Ascending aorta (tissue), 2 donors: ENCODE measurements around the gene PTPA. TPM values are rescaled to one million over a fixed set of nuclear protein-coding genes. Genes with fewer than 3 reads are reported as not detected.

Experiments
- DNase-seq, 2 donors: peaks; one replicate each; pipeline ENCODE4 v3.0.0-alpha.2; 2019; ENCODE audit warnings: low spot score in 2 of 2
- H3K27ac ChIP-seq, 2 donors: fragments of 200-600 bp; sonication (generic); one replicate each; pipeline ENCODE4 v1.5.1; 2016 to 2017; ENCODE audit warnings: mild to moderate bottlenecking in 1 of 2
- H3K27me3 ChIP-seq: fragments of 200-600 bp; sonication (generic); one replicate; pipeline ENCODE4 v1.5.1; 2017
- H3K36me3 ChIP-seq, 2 donors: fragments of 200-600 bp; sonication (generic); one replicate each; pipeline ENCODE4 v1.5.1; 2016
- H3K4me1 ChIP-seq, 2 donors: fragments of 200-600 bp; sonication (generic); one replicate each; pipeline ENCODE4 v1.5.1; 2016 to 2017; ENCODE audit warnings: mild to moderate bottlenecking in 1 of 2
- H3K4me3 ChIP-seq, 2 donors: fragments of 200-600 bp; sonication (generic); one replicate each; pipeline ENCODE4 v1.5.1; 2016 to 2017; ENCODE audit warnings: mild to moderate bottlenecking in 1 of 2
- H3K9me3 ChIP-seq, 2 donors: fragments of 200-600 bp; sonication (generic); one replicate each; pipeline ENCODE4 v1.5.1; 2016
- CTCF ChIP-seq, 3 experiments: fragments of 200-600 bp in 2 of 3; fragments of 450-650 bp in 1 of 3; sonication (generic) in 2 of 3; IDR thresholded peaks; one replicate each; pipeline ENCODE4 v1.5.1; 2016 to 2019; ENCODE audit warnings: antibody characterized with exemption in 3 of 3, mild to moderate bottlenecking in 1 of 3, moderate library complexity in 1 of 3
- intact Hi-C: fragments of 100-400 bp; cut with DNase I; formaldehyde crosslinking; loops from one replicate; pipeline ENCODE4 v1.15.1; 2023
- total RNA-seq: library from RNA; depleted of rRNA; stranded (reverse); fragments of >200 nt; gene quantifications from one replicate; pipeline ENCODE4 v1.1.0, GENCODE V29; 2016

Gene PTPA
- total RNA-seq, 1 donor from 2014 or later: 61.6 TPM

DNA sequence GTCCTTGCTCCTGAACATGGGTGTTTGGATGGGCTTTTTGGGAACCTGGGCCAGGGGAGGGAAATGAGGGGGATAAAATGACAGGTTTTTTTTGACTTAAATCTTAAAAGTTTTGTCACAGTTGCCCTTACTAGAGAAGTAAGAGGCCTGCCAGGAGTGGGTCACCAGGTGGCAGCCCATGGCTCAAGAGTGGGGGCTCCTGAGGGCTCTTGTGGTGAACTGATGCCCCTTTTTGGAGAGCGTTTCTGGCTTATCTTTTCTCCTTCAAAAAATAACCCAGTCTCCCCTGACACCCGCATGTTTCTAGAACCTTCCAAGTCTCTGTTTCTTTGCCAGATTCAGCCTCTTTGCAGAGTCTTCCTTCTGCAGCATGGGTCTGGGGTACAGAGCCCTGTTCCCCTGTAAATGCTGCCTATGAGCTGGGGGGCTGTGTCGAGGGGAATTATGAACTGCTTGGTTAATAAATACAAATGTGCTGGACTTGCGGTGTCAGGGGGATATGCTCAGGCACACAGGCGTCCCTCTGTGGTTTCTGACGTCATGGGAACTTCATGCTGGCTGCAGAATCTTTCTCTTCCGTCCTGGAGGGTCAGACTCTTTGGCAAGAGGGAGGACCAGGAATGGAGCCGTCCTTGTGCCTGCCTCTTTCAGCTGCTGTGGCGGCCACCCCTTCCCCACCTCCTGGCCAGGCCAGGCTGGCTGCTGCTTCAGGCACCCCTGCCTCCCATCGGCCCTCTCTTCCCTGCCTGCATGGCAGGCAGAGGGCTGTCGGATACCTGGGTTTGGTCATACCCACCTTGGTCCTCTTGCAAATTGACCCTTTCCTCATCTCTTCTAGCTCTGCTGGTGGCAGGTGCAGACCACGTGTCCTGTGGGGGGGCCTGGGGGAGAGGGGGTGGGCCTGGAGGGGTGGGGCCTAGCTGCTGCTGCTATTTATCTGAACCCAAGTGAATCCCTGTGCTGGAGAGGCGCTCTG, 30.1 kb downstream of the PTPA start:
- intact Hi-C loops: loop anchor here (2.0 kb wide), 2 partner anchors 61 to 179 kb away; no protein-coding TSS in a partner anchor
- Histone ChIP-seq H3K27me3 (no peaks in the 10 kb centered on the region), H3K27ac (peak overlapping the region; percentile 98), H3K4me1 (peaks cover 61 to 84% of the 10 kb centered on the region in 2 donors), H3K36me3 (peaks cover 4 to 5% of the 10 kb centered on the region in 2 donors), H3K4me3 (peak overlapping the region; percentile 41 to 56), H3K9me3 (no peaks in the 10 kb centered on the region)
- TF ChIP-seq CTCF (IDR thresholded peaks at IDR 0.05): peak in 1 of 3 experiments; percentile 3
- peak in 1 of 2 donors; percentile 93 for DNase-seq

GRCh38 chr9:129142138-129142935, 31.1 kb downstream of the PTPA start:
- intact Hi-C loops: loop anchor here (2.0 kb wide), 1 partner anchor 60 kb away; no protein-coding TSS in a partner anchor
- Histone ChIP-seq H3K4me1 (peaks cover 66 to 89% of the 10 kb centered on the region in 2 donors), H3K36me3 (no peaks in the 10 kb centered on the region), H3K27ac (peak overlapping the region; percentile 98), H3K9me3 (no peaks in the 10 kb centered on the region), H3K27me3 (no peaks in the 10 kb centered on the region), H3K4me3 (peak overlapping the region in 1 of 2 donors; percentile 56)
- no peak for DNase-seq
- no peak for TF ChIP-seq CTCF (IDR thresholded peaks at IDR 0.05)

GRCh38 chr9:129143031-129143927, 32.1 kb downstream of the PTPA start:
- DNase-seq: peak; percentile 68 to 96
- peaks cover 57 to 82% of the 10 kb centered on the region in 2 donors for H3K4me1 ChIP-seq

GRCh38 chr9:129145316-129145715, 34.1 kb downstream of the PTPA start:
- H3K36me3 ChIP-seq: peaks cover 9 to 16% of the 10 kb centered on the region in 2 donors
- DNase-seq: no peak
- H3K9me3 ChIP-seq: no peaks in the 10 kb centered on the region
- H3K27ac ChIP-seq: peak overlapping the region; percentile 98
- H3K27me3 ChIP-seq: no peaks in the 10 kb centered on the region
- intact Hi-C loops: no loop called here
- H3K4me1 ChIP-seq: peaks cover 53 to 69% of the 10 kb centered on the region in 2 donors
- no peak overlapping the region for H3K4me3 ChIP-seq
- no peak for TF ChIP-seq CTCF (IDR thresholded peaks at IDR 0.05)

More at GRCh38 chr9:129143031-129143927, 32.1 kb downstream of the PTPA start:
- peak; percentile 70 to 81 (median 73) for TF ChIP-seq CTCF (IDR thresholded peaks at IDR 0.05)
- Histone ChIP-seq H3K4me3 (peak overlapping the region; percentile 7 to 56), H3K27me3 (no peaks in the 10 kb centered on the region), H3K9me3 (no peaks in the 10 kb centered on the region), H3K27ac (peak overlapping the region; percentile 98), H3K36me3 (peaks cover 6 to 9% of the 10 kb centered on the region in 2 donors)
- intact Hi-C loops: loop anchor here (2.0 kb wide), 1 partner anchor 60 kb away; no protein-coding TSS in a partner anchor
